ENCODE measurements around the gene CTIF.

GRCh38 chr18:48847807-48848486 lies 309.1 kb downstream of the CTIF start:
- TF ChIP-seq CTCF (IDR thresholded peaks at IDR 0.05; ENCODE audit: poor library complexity, severe bottlenecking) (no peak), SMC3 (conservative IDR thresholded peaks at IDR 0.05; ENCODE audit: poor library complexity) (no peak), EP300 (conservative IDR thresholded peaks at IDR 0.05; ENCODE audit: poor library complexity, severe bottlenecking) (no peak), POLR2AphosphoS5 (IDR thresholded peaks at IDR 0.05) (no peak), RAD21 (conservative IDR thresholded peaks at IDR 0.05) (no peak), REST (IDR thresholded peaks at IDR 0.05; ENCODE audit: borderline replicate concordance) (no peak), EZH2 (IDR thresholded peaks at IDR 0.05; ENCODE audit: borderline replicate concordance, insufficient read depth, low read length, poor library complexity, severe bottlenecking) (no peak), TAF1 (IDR thresholded peaks at IDR 0.05; ENCODE audit: low read depth) (no peak)

Measured in neural cell (in vitro differentiated cells).